ENCODE data around the gene EMC9.
A peak's percentile ranks its signal among the peaks of the same experiment; 100 is the strongest.

Gene EMC9

GRCh38 chr14:24141097-24141880, at the start of gene EMC9:
Gene EMC9, minus strand, starts transcription at chr14:24141591. Its CDS starts 287 bp downstream, at chr14:24141304.
- DNase-seq, result peak; percentile 99

GRCh38 chr14:24190416-24190815, 49.0 kb upstream of the EMC9 start:
- no peak for DNase-seq

- no peak for DNase-seq
Measured at GRCh38 chr14:24189460-24189859, 48.1 kb upstream of the EMC9 start.

GRCh38 chr14:24189059-24189375, 47.6 kb upstream of the EMC9 start:
- DNase-seq, result no peak

GRCh38 chr14:24188251-24189058, 47.1 kb upstream of the EMC9 start, which contains the start of gene IPO4:
Gene IPO4, minus strand, starts transcription at chr14:24188816. Its CDS starts 29 bp downstream, at chr14:24188787.
- DNase-seq, result peak; percentile 92

- no peak for DNase-seq
Measured at GRCh38 chr14:24187539-24187915, 46.1 kb upstream of the EMC9 start.

GRCh38 chr14:24186831-24187538, 45.6 kb upstream of the EMC9 start:
- DNase-seq, result no peak

- no peak for DNase-seq
Measured at GRCh38 chr14:24185741-24186140, 44.4 kb upstream of the EMC9 start.

- no peak for DNase-seq
Measured at GRCh38 chr14:24185026-24185425, 43.6 kb upstream of the EMC9 start.

GRCh38 chr14:24184104-24184970, 42.9 kb upstream of the EMC9 start:
- DNase-seq, result no peak

- DNase-seq, result no peak
Measured at GRCh38 chr14:24183014-24183481, 41.7 kb upstream of the EMC9 start.

GRCh38 chr14:24182110-24182882, 40.9 kb upstream of the EMC9 start:
- DNase-seq, result no peak

GRCh38 chr14:24181371-24182077, 40.1 kb upstream of the EMC9 start:
- DNase-seq, result no peak

GRCh38 chr14:24179961-24180796, 38.8 kb upstream of the EMC9 start:
- no peak for DNase-seq

- no peak for DNase-seq
Measured at GRCh38 chr14:24179294-24179960, 38.0 kb upstream of the EMC9 start.

GRCh38 chr14:24178399-24179178, 37.2 kb upstream of the EMC9 start:
- DNase-seq, result no peak

- no peak for DNase-seq
Measured at GRCh38 chr14:24177891-24178290, 36.5 kb upstream of the EMC9 start.

GRCh38 chr14:24177041-24177825, 35.8 kb upstream of the EMC9 start:
- no peak for DNase-seq
